Osteoblast (primary cell): ENCODE results near the gene MAP3K5. TPM values are rescaled to one million over a fixed set of nuclear protein-coding genes. Genes with fewer than 3 reads are reported as not detected.
"Not testable (repeated sequence)": the region's sequence is repeated elsewhere in the genome, so short reads cannot be mapped to it uniquely, and the experiment has no call there.

Experiments
- DNase-seq: peaks from one replicate; pipeline ENCODE4 v3.0.0; 2011; ENCODE audit warnings: low spot score, mixed read lengths; ENCODE audit not compliant: insufficient read length; ENCODE audit errors: missing footprints
- H2AFZ ChIP-seq: 2 replicates; pipeline ENCODE4 v1.6.0; 2011; ENCODE audit warnings: mild to moderate bottlenecking, low read length
- H3K27ac ChIP-seq: 2 replicates; pipeline ENCODE4 v1.5.1; 2011; ENCODE audit warnings: mild to moderate bottlenecking, low read depth, low read length, moderate library complexity
- H3K27me3 ChIP-seq: 2 replicates; pipeline ENCODE4 v1.6.0; 2012; ENCODE audit warnings: mild to moderate bottlenecking, control low read depth, inconsistent platforms, low read length, moderate library complexity; ENCODE audit not compliant: insufficient read depth
- H3K36me3 ChIP-seq: 2 replicates; pipeline ENCODE4 v1.5.1; 2011; ENCODE audit warnings: mild to moderate bottlenecking, low read length, control low read depth, moderate library complexity; ENCODE audit not compliant: insufficient read depth
- H3K4me1 ChIP-seq: 2 replicates; pipeline ENCODE4 v1.5.1; 2011; ENCODE audit warnings: mild to moderate bottlenecking, low read length, control low read depth, moderate library complexity; ENCODE audit not compliant: insufficient read depth
- H3K4me2 ChIP-seq: 2 replicates; pipeline ENCODE4 v1.6.0; 2011; ENCODE audit warnings: mild to moderate bottlenecking, low read length; ENCODE audit not compliant: insufficient read depth
- H3K4me3 ChIP-seq: fragments of 200-600 bp; sonication (generic); 3 replicates; pipeline ENCODE4 v1.5.1; 2012; ENCODE audit warnings: mild to moderate bottlenecking, low read length, inconsistent platforms; ENCODE audit not compliant: insufficient read depth
- H3K79me2 ChIP-seq: 2 replicates; pipeline ENCODE4 v1.6.0; 2012; ENCODE audit warnings: mild to moderate bottlenecking, low read length, control low read depth, inconsistent platforms; ENCODE audit not compliant: insufficient read depth
- H3K9me3 ChIP-seq: 2 replicates; pipeline ENCODE4 v1.5.1; 2011; ENCODE audit warnings: low read depth, low read length, control low read depth
- H4K20me1 ChIP-seq: 2 replicates; pipeline ENCODE4 v1.6.0; 2012; ENCODE audit warnings: mild to moderate bottlenecking, low read length, control low read depth; ENCODE audit not compliant: insufficient read depth
- CTCF ChIP-seq: IDR thresholded peaks from 2 replicates; pipeline ENCODE4 v1.5.1; 2011; ENCODE audit warnings: mild to moderate bottlenecking, low read depth, low read length, moderate library complexity; ENCODE audit errors: extremely low read depth
- total RNA-seq: library from RNA; depleted of rRNA; stranded (reverse); fragments of >200 nt; gene quantifications from 2 replicates; pipeline ENCODE4 v1.2.3, GENCODE V29; 2012

The MAP3K5 gene
- total RNA-seq, 1 donor, result 8.3 TPM

- H3K4me3 ChIP-seq, result no peak overlapping the region
- no peak for TF ChIP-seq CTCF
- H3K4me2 ChIP-seq, result no peak overlapping the region
- no peaks in the 10 kb centered on the region for H3K79me2 ChIP-seq
- no peaks in the 10 kb centered on the region for H4K20me1 ChIP-seq
- H3K9me3 ChIP-seq, result no peaks in the 10 kb centered on the region
- peaks cover 6% of the 10 kb centered on the region for H3K4me1 ChIP-seq
- no peak overlapping the region for H3K27ac ChIP-seq
- peaks cover 3% of the 10 kb centered on the region for H3K27me3 ChIP-seq
- H2AFZ ChIP-seq, result no peak overlapping the region
- no peaks in the 10 kb centered on the region for H3K36me3 ChIP-seq
- DNase-seq, result no peak
Observed at GRCh38 chr6:136820561-136820960, 28.3 kb upstream of the MAP3K5 start.

GRCh38 chr6:136816656-136817055 is 24.4 kb upstream of the MAP3K5 start:
- H3K27ac ChIP-seq, result no peak overlapping the region
- no peaks in the 10 kb centered on the region for H4K20me1 ChIP-seq
- peaks cover 8% of the 10 kb centered on the region for H3K4me1 ChIP-seq
- H2AFZ ChIP-seq, result no peak overlapping the region
- H3K4me2 ChIP-seq, result no peak overlapping the region
- TF ChIP-seq CTCF, result no peak
- H3K4me3 ChIP-seq, result no peak overlapping the region
- no peak for DNase-seq
- no peaks in the 10 kb centered on the region for H3K79me2 ChIP-seq
- H3K27me3 ChIP-seq, result peaks cover 3% of the 10 kb centered on the region
- H3K9me3 ChIP-seq, result no peaks in the 10 kb centered on the region
- H3K36me3 ChIP-seq, result no peaks in the 10 kb centered on the region

- H3K27me3 ChIP-seq, H3K4me2 ChIP-seq, H3K79me2 ChIP-seq, H3K4me1 ChIP-seq, H2AFZ ChIP-seq, DNase-seq, H3K4me3 ChIP-seq, H3K36me3 ChIP-seq, H3K27ac ChIP-seq, H4K20me1 ChIP-seq, H3K9me3 ChIP-seq: not testable (repeated sequence)
Observed at GRCh38 chr6:136815608-136816007, 23.3 kb upstream of the MAP3K5 start.

- no peak for DNase-seq
- H3K4me2 ChIP-seq, result no peak overlapping the region
Observed at GRCh38 chr6:136812174-136812573, 19.9 kb upstream of the MAP3K5 start.

More at GRCh38 chr6:136812174-136812573, 19.9 kb upstream of the MAP3K5 start:
- H2AFZ ChIP-seq, result no peak overlapping the region
- H3K36me3 ChIP-seq, result no peaks in the 10 kb centered on the region
- H3K9me3 ChIP-seq, result no peaks in the 10 kb centered on the region
- peaks cover 3% of the 10 kb centered on the region for H3K27me3 ChIP-seq
- no peaks in the 10 kb centered on the region for H4K20me1 ChIP-seq
- TF ChIP-seq CTCF, result no peak
- H3K4me1 ChIP-seq, result peaks cover 5% of the 10 kb centered on the region
- H3K27ac ChIP-seq, result no peak overlapping the region
- H3K4me3 ChIP-seq, result no peak overlapping the region
- no peaks in the 10 kb centered on the region for H3K79me2 ChIP-seq
